ENCODE results near the gene CEBPE.

DNA sequence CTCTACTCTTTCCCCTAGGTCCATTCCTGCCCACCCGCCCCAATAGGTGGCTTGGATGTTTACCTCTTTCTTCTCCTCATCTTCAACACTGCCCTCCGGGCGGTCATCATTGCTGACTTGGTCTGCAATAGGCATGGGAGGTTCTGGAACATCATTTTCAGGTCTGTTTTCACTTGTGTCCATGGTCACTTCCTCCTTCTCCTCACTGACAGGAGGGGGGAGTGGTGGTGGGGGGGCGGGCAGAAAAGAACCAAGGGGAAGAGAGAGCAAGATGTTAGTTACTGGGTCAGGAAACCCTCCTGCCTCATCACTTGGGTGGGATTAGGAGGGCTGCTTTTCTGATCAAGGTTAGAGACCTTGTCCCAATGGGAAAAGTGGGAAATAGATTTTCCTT lies 49.6 kb downstream of the CEBPE start:
- no peak for TF ChIP-seq ZNF70 (CRISPR knock-in tag; IDR thresholded peaks at IDR 0.05)
- TF ChIP-seq ZC3H10 (CRISPR knock-in tag; IDR thresholded peaks at IDR 0.05) = no peak
- no peak for TF ChIP-seq PPARA (CRISPR knock-in tag; IDR thresholded peaks at IDR 0.05; ENCODE audit: borderline replicate concordance)
- TF ChIP-seq BACH2 (CRISPR knock-in tag; IDR thresholded peaks at IDR 0.05; ENCODE audit: borderline replicate concordance) = no peak
- TF ChIP-seq, protein P1, sequence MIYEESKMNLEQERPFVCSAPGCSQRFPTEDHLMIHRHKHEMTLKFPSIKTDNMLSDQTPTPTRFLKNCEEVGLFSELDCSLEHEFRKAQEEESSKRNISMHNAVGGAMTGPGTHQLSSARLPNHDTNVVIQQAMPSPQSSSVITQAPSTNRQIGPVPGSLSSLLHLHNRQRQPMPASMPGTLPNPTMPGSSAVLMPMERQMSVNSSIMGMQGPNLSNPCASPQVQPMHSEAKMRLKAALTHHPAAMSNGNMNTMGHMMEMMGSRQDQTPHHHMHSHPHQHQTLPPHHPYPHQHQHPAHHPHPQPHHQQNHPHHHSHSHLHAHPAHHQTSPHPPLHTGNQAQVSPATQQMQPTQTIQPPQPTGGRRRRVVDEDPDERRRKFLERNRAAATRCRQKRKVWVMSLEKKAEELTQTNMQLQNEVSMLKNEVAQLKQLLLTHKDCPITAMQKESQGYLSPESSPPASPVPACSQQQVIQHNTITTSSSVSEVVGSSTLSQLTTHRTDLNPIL (CRISPR knock-in tag; IDR thresholded peaks at IDR 0.05; ENCODE audit: low read depth) = no peak
- TF ChIP-seq RARB (CRISPR knock-in tag; IDR thresholded peaks at IDR 0.05) = no peak
- TF ChIP-seq, protein P2, sequence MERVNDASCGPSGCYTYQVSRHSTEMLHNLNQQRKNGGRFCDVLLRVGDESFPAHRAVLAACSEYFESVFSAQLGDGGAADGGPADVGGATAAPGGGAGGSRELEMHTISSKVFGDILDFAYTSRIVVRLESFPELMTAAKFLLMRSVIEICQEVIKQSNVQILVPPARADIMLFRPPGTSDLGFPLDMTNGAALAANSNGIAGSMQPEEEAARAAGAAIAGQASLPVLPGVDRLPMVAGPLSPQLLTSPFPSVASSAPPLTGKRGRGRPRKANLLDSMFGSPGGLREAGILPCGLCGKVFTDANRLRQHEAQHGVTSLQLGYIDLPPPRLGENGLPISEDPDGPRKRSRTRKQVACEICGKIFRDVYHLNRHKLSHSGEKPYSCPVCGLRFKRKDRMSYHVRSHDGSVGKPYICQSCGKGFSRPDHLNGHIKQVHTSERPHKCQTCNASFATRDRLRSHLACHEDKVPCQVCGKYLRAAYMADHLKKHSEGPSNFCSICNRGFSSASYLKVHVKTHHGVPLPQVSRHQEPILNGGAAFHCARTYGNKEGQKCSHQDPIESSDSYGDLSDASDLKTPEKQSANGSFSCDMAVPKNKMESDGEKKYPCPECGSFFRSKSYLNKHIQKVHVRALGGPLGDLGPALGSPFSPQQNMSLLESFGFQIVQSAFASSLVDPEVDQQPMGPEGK (CRISPR knock-in tag; IDR thresholded peaks at IDR 0.05; ENCODE audit: borderline replicate concordance) = no peak
- TF ChIP-seq, protein P3, sequence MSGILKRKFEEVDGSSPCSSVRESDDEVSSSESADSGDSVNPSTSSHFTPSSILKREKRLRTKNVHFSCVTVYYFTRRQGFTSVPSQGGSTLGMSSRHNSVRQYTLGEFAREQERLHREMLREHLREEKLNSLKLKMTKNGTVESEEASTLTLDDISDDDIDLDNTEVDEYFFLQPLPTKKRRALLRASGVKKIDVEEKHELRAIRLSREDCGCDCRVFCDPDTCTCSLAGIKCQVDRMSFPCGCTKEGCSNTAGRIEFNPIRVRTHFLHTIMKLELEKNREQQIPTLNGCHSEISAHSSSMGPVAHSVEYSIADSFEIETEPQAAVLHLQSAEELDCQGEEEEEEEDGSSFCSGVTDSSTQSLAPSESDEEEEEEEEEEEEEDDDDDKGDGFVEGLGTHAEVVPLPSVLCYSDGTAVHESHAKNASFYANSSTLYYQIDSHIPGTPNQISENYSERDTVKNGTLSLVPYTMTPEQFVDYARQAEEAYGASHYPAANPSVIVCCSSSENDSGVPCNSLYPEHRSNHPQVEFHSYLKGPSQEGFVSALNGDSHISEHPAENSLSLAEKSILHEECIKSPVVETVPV (CRISPR knock-in tag; IDR thresholded peaks at IDR 0.05) = no peak
